Neuronal stem cell (in vitro differentiated cells): ENCODE results near the gene STT3B.
A peak's percentile ranks its signal among the peaks of the same experiment; 100 is the strongest.

ENCODE experiments used
- DNase-seq: peaks from one replicate; pipeline ENCODE4 v3.0.0-alpha.2; 2013; ENCODE audit warnings: low spot score
- H2AFZ ChIP-seq: one replicate; pipeline ENCODE4 v1.6.1; 2013; ENCODE audit warnings: mild to moderate bottlenecking, low read length, inconsistent platforms
- H2AK5ac ChIP-seq: 2 replicates; pipeline ENCODE4 v1.6.1; 2013; ENCODE audit warnings: low read depth, mild to moderate bottlenecking, inconsistent platforms, low read length, moderate library complexity, mixed read lengths
- H2BK120ac ChIP-seq: 2 replicates; pipeline ENCODE4 v1.6.1; 2013; ENCODE audit warnings: low read depth, mild to moderate bottlenecking, inconsistent platforms, low read length, moderate library complexity, mixed read lengths
- H2BK12ac ChIP-seq: one replicate; pipeline ENCODE4 v1.6.1; 2013; ENCODE audit warnings: low read length, inconsistent platforms
- H2BK15ac ChIP-seq: 2 replicates; pipeline ENCODE4 v1.6.1; 2013; ENCODE audit warnings: mild to moderate bottlenecking, low read length, inconsistent platforms, mixed read lengths
- H2BK5ac ChIP-seq: one replicate; pipeline ENCODE4 v1.6.1; 2013; ENCODE audit warnings: inconsistent platforms, mild to moderate bottlenecking, low read length, moderate library complexity
- H3K14ac ChIP-seq: one replicate; pipeline ENCODE4 v1.6.1; 2013; ENCODE audit warnings: low read length, inconsistent platforms
- H3K18ac ChIP-seq: 2 replicates; pipeline ENCODE4 v1.6.1; 2013; ENCODE audit warnings: low read length, inconsistent platforms
- H3K23ac ChIP-seq: 2 replicates; pipeline ENCODE4 v1.6.1; 2013; ENCODE audit warnings: low read depth, mild to moderate bottlenecking, mixed read lengths, low read length, inconsistent platforms; ENCODE audit not compliant: poor library complexity
- H3K27ac ChIP-seq: replicated peaks from 3 replicates; pipeline ENCODE4 v1.5.1; 2013; ENCODE audit warnings: low read length, inconsistent platforms
- H3K27me3 ChIP-seq, 3 experiments: 2 replicates each; pipeline ENCODE4 v1.6.1; 2013; ENCODE audit warnings: low read length in 3 of 3, mild to moderate bottlenecking in 2 of 3, inconsistent platforms in 1 of 3, low read depth in 1 of 3, mixed read lengths in 1 of 3, moderate library complexity in 1 of 3; ENCODE audit not compliant: control insufficient read depth in 3 of 3, insufficient read depth in 3 of 3
- H3K36me3 ChIP-seq, 2 donors: replicated peaks in 1 of 2; 2 replicates each; pipeline ENCODE4 v1.6.1; 2013; ENCODE audit warnings: low read length in 2 of 2; ENCODE audit not compliant: control insufficient read depth in 2 of 2, insufficient read depth in 2 of 2
- H3K4ac ChIP-seq: 2 replicates; pipeline ENCODE4 v1.6.1; 2013; ENCODE audit warnings: inconsistent platforms, mild to moderate bottlenecking, low read length, moderate library complexity
- H3K4me1 ChIP-seq, 2 donors: 1 replicate in 1 of 2; 2 replicates in 1 of 2; pipeline ENCODE4 v1.6.1; 2013; ENCODE audit warnings: low read length in 2 of 2, low read depth in 1 of 2; ENCODE audit not compliant: control insufficient read depth in 2 of 2, insufficient read depth in 1 of 2
- H3K4me2 ChIP-seq: one replicate; pipeline ENCODE4 v1.6.1; 2013; ENCODE audit warnings: mild to moderate bottlenecking, low read length, inconsistent platforms; ENCODE audit not compliant: insufficient read depth, poor library complexity, severe bottlenecking
- H3K4me3 ChIP-seq, 2 donors: 2 replicates each; pipeline ENCODE4 v1.5.1; 2013; ENCODE audit warnings: low read length in 2 of 2, mild to moderate bottlenecking in 2 of 2, inconsistent platforms in 1 of 2, moderate library complexity in 1 of 2
- H3K79me1 ChIP-seq: one replicate; pipeline ENCODE4 v1.6.1; 2013; ENCODE audit warnings: low read depth, mild to moderate bottlenecking, inconsistent platforms, low read length, moderate library complexity
- H3K9ac ChIP-seq: one replicate; pipeline ENCODE4 v1.6.1; 2013; ENCODE audit warnings: mild to moderate bottlenecking, low read depth, low read length, inconsistent platforms; ENCODE audit not compliant: poor library complexity
- H3K9me3 ChIP-seq, 2 donors: replicated peaks in 1 of 2; 2 replicates each; pipeline versions ENCODE3 to v1.6.1; 2013; ENCODE audit warnings: low read length in 2 of 2, mild to moderate bottlenecking in 2 of 2, inconsistent platforms in 1 of 2, low read depth in 1 of 2, mixed read lengths in 1 of 2, moderate library complexity in 1 of 2; ENCODE audit not compliant: control insufficient read depth in 2 of 2, insufficient read depth in 1 of 2
- H4K8ac ChIP-seq: one replicate; pipeline ENCODE4 v1.6.1; 2013; ENCODE audit warnings: low read depth, mild to moderate bottlenecking, inconsistent platforms, low read length, moderate library complexity
- H4K91ac ChIP-seq: one replicate; pipeline ENCODE4 v1.6.1; 2013; ENCODE audit warnings: low read length, low read depth, mild to moderate bottlenecking, inconsistent platforms; ENCODE audit not compliant: poor library complexity
- WGBS, 2 donors: extraction: QIAGEN DNeasy Blood & Tissue Kit; methylation state at CpG; one replicate each; pipeline ENCODE4 v1.1.7; 2013; ENCODE audit warnings: missing lambda C conversion rate in 2 of 2, mixed read lengths in 1 of 2; ENCODE audit not compliant: insufficient read length in 2 of 2, insufficient replicate concordance in 1 of 2; ENCODE audit errors: extremely low coverage in 2 of 2; 5-methylcytosine and 5-hydroxymethylcytosine counted together

STT3B gene

DNA sequence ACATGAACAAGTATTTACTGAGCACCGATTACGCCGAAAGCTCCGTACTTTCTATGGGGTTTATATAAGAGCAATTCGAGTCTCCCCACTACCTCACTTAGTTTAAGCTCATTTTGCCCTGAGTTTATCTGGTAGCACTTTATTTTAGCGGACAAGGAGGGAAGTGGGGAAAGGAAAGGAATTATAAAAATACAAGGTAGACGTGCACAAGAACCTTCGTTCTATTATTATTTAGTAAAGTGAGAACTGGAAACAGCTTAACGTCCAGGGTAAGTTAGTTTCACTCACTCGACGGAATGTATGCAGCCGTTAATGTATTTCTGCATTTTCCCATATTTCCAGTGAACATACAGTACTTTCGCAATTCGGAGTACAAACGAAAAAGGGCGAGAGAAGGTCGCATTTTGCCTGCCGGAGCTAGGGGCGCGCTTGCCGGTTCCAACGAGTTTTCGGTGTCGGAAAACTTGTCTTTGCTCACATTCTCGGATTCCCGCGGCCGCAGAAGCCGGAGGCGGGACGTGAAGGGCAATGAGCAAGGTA, 1.2 kb upstream of the STT3B start:
- Histone ChIP-seq H4K8ac (no peak overlapping the region), H2BK120ac (peak overlapping the region; percentile 68), H3K4me3 (peak overlapping the region; percentile 84 to 85), H3K23ac (peak overlapping the region; percentile 100), H3K27ac (peak overlapping the region; percentile 100), H3K36me3 (no peaks in the 10 kb centered on the region), H3K14ac (peak overlapping the region; percentile 82), H2AFZ (peak overlapping the region; percentile 98), H2BK15ac (peak overlapping the region; percentile 88), H3K4ac (no peak overlapping the region), H3K9me3 (peaks cover 0 to 9% of the 10 kb centered on the region in 2 donors), H2AK5ac (no peak overlapping the region), H3K9ac (peak overlapping the region; percentile 93), H2BK5ac (peak overlapping the region; percentile 98), H3K4me1 (peaks cover 0 to 4% of the 10 kb centered on the region in 2 donors), H3K27me3 (no peaks in the 10 kb centered on the region), H3K4me2 (peak overlapping the region; percentile 67), H3K18ac (peak overlapping the region; percentile 100), H3K79me1 (peaks cover 7% of the 10 kb centered on the region), H2BK12ac (no peak overlapping the region), H4K91ac (peak overlapping the region; percentile 92)
- no peak for DNase-seq
- no CpG with 5 or more reads among the region's 31 CpGs for WGBS, 2 donors

DNA sequence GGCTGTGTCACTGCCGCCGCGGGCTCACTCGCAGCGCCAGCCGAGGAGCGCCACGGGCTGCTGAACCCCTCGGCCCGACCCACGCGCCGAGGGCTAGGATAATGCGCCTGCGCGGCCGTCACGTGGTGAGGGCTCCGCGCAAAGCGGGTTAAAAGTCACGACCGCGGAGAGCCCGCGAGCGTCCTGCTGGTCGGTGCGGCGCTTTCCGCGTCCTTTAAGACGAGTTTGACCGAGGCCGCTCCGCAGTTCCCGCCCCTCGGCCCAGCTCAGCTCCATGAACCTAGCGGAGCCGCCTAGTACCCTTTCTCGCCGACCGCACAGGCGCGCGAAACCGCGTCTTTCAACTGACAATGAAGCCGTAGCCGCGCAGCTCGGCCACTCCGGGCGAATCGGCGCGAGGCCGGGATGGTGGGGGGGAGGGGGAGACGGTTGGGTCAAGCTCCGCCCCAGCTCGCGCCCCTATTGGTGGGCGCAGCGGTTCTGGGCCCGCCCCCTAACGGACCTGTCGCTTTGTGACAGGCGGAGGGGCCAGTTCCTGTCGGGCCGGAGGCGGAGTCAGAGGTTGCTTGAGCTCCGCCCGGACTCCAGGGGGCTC, 636 bp upstream of the STT3B start:
- WGBS, 2 donors = no CpG with 5 or more reads among the region's 73 CpGs
- H2BK12ac ChIP-seq = no peak overlapping the region
- peak overlapping the region; percentile 92 for H4K91ac ChIP-seq
- H3K79me1 ChIP-seq = peaks cover 7% of the 10 kb centered on the region
- H2BK5ac ChIP-seq = peak overlapping the region; percentile 98
- peaks cover 0 to 5% of the 10 kb centered on the region in 2 donors for H3K36me3 ChIP-seq
- H3K4me3 ChIP-seq = peak overlapping the region; percentile 84 to 85
- peak; percentile 98 for DNase-seq
- H3K9ac ChIP-seq = peak overlapping the region; percentile 93
- H2BK120ac ChIP-seq = peak overlapping the region; percentile 68
- peaks cover 0 to 4% of the 10 kb centered on the region in 2 donors for H3K4me1 ChIP-seq
- H3K27me3 ChIP-seq = no peaks in the 10 kb centered on the region
- no peak overlapping the region for H4K8ac ChIP-seq
- no peak overlapping the region for H3K4ac ChIP-seq
- H3K4me2 ChIP-seq = peak overlapping the region; percentile 67
- H3K9me3 ChIP-seq = peaks cover 0 to 11% of the 10 kb centered on the region in 2 donors
- peak overlapping the region; percentile 88 for H2BK15ac ChIP-seq
- H2AK5ac ChIP-seq = no peak overlapping the region
- peak overlapping the region; percentile 82 for H3K14ac ChIP-seq
- H3K18ac ChIP-seq = peak overlapping the region; percentile 100
- H3K27ac ChIP-seq = peak overlapping the region; percentile 100
- peak overlapping the region; percentile 100 for H3K23ac ChIP-seq
- peak overlapping the region; percentile 98 for H2AFZ ChIP-seq

DNA sequence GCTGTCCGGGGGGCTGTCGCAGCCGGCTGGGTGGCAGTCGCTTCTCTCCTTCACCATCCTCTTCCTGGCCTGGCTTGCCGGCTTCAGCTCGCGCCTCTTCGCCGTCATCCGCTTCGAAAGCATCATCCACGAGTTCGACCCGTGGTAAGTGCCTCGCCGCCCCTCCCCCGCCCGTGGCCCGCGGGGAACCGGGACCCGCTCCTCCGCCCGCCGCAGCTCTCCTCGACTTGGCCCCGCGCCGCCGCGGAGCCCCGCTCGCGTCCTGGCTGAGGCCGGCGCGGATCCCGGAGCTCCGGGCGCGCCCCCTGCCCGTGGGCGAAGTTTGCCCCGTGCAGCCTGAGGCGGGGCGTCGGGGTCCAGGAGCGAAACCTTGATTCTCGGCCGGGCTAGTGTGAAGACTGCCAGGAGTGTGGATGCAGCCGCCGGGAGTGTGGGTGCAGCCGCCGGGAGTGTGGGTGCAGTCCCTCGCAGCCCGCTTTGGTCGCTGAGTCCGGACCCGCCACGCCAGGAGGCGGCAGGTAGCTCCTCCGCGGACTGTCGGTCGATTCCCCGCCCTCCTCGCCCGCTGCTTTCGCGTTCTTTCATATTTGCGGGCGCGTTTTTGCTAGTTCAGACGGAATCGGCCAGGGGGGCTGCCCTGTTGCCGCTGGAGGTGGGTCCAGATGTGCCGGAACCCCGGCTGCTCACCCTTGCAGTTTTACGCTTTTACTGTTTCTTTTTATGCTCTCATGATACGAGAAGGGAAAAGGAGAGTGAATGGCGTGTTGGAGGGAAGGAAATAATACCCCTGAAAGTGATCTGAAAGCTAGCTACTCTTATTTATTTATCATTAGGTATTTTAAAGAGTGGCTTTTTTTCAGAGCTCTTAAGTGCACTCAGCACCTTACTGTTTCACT, 692 bp downstream of the STT3B start:
- Histone ChIP-seq H3K27me3 (no peaks in the 10 kb centered on the region), H3K36me3 (peaks cover 0 to 13% of the 10 kb centered on the region in 2 donors), H4K8ac (no peak overlapping the region), H3K14ac (no peak overlapping the region), H3K4me2 (peak overlapping the region; percentile 60), H3K4me1 (peaks cover 0 to 4% of the 10 kb centered on the region in 2 donors), H3K9ac (peak overlapping the region; percentile 91), H3K79me1 (peaks cover 7% of the 10 kb centered on the region), H2BK5ac (peak overlapping the region; percentile 98), H3K18ac (peak overlapping the region; percentile 89), H2BK120ac (no peak overlapping the region), H4K91ac (no peak overlapping the region), H2AK5ac (peak overlapping the region; percentile 30), H3K9me3 (peaks cover 0 to 18% of the 10 kb centered on the region in 2 donors), H2AFZ (peak overlapping the region; percentile 98), H2BK15ac (peak overlapping the region; percentile 61), H2BK12ac (no peak overlapping the region), H3K4me3 (peak overlapping the region; percentile 84 to 99), H3K4ac (no peak overlapping the region), H3K27ac (peak overlapping the region; percentile 97), H3K23ac (peak overlapping the region; percentile 100)
- no CpG with 5 or more reads among the region's 81 CpGs for WGBS, 2 donors
- DNase-seq = peak; percentile 32

DNA sequence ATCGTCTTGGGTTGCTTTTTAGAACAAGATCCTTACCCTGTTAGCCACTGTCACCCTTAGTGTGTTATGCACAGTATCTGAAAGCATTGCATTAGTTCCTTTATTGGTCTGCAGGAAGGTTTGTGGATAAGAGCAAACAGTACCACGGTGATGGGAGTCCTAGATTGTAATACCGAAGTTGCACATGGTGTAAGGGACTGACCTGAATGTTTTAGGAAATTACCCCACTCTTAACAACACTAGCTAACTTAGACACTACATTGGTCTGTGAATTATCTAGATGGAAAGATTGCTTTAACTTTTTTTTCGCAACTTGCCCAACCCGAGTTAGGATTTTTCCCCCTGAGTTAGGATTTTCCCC, 1.3 kb downstream of the STT3B start:
- no peaks in the 10 kb centered on the region for H3K27me3 ChIP-seq
- peaks cover 7% of the 10 kb centered on the region for H3K79me1 ChIP-seq
- H3K4me1 ChIP-seq = peaks cover 0 to 4% of the 10 kb centered on the region in 2 donors
- no peak overlapping the region for H3K27ac ChIP-seq
- H3K4ac ChIP-seq = no peak overlapping the region
- no peak overlapping the region for H2BK15ac ChIP-seq
- WGBS, 2 donors = no CpG with 5 or more reads among the region's 5 CpGs
- H2BK120ac ChIP-seq = no peak overlapping the region
- no peak overlapping the region for H3K9ac ChIP-seq
- no peak for DNase-seq
- H3K9me3 ChIP-seq = peaks cover 0 to 18% of the 10 kb centered on the region in 2 donors
- peak overlapping the region; percentile 60 for H3K4me2 ChIP-seq
- no peak overlapping the region for H4K91ac ChIP-seq
- no peak overlapping the region for H4K8ac ChIP-seq
- no peak overlapping the region for H3K14ac ChIP-seq
- H2AK5ac ChIP-seq = no peak overlapping the region
- peak overlapping the region; percentile 84 to 99 for H3K4me3 ChIP-seq
- H3K23ac ChIP-seq = no peak overlapping the region
- peaks cover 0 to 13% of the 10 kb centered on the region in 2 donors for H3K36me3 ChIP-seq
- no peak overlapping the region for H2AFZ ChIP-seq
- no peak overlapping the region for H2BK12ac ChIP-seq
- H2BK5ac ChIP-seq = no peak overlapping the region
- no peak overlapping the region for H3K18ac ChIP-seq
